Measurements from ENCODE around the gene MYL9.

MYL9 gene

GRCh38 chr20:36541227-36541767 lies at the start of gene MYL9:
TSS of gene MYL9 (plus strand) at chr20:36541519. CDS start at chr20:36544885, 3,366 bp downstream.
- no peaks in the 10 kb centered on the region for H3K27me3 ChIP-seq (replicated peaks; ENCODE audit: control insufficient read depth, insufficient read depth, low read length)
- H3K36me3 ChIP-seq (ENCODE audit: control insufficient read depth, insufficient read depth, low read length, severe bottlenecking) = peaks cover 10% of the 10 kb centered on the region
- H3K9ac ChIP-seq (ENCODE audit: low read length) = peak within 1 kb of the TSS; percentile 99
- peak within 1 kb of the TSS; percentile 90 for H3K4me3 ChIP-seq (ENCODE audit: low read length)
- peak; percentile 93 for DNase-seq (ENCODE audit: low read depth)
- H3K9me3 ChIP-seq (ENCODE audit: control insufficient read depth, low read length) = no peaks in the 10 kb centered on the region
- H3K4me1 ChIP-seq (ENCODE audit: control insufficient read depth, insufficient read depth, low read length) = peaks cover 52% of the 10 kb centered on the region

- Histone ChIP-seq H3K4me3 (ENCODE audit: low read length) (no peak overlapping the region), H3K4me1 (ENCODE audit: control insufficient read depth, insufficient read depth, low read length) (peaks cover 61% of the 10 kb centered on the region), H3K36me3 (ENCODE audit: control insufficient read depth, insufficient read depth, low read length, severe bottlenecking) (peaks cover 4% of the 10 kb centered on the region), H3K9ac (ENCODE audit: low read length) (peak overlapping the region; percentile 30), H3K27me3 (replicated peaks; ENCODE audit: control insufficient read depth, insufficient read depth, low read length) (no peaks in the 10 kb centered on the region), H3K9me3 (ENCODE audit: control insufficient read depth, low read length) (no peaks in the 10 kb centered on the region)
- no peak for DNase-seq (ENCODE audit: low read depth)
Observed at GRCh38 chr20:36491901-36492617, 49.3 kb upstream of the MYL9 start.

GRCh38 chr20:36493051-36493800 lies 48.1 kb upstream of the MYL9 start:
- H3K9me3 ChIP-seq (ENCODE audit: control insufficient read depth, low read length) = no peaks in the 10 kb centered on the region
- H3K9ac ChIP-seq (ENCODE audit: low read length) = peak overlapping the region; percentile 25
- no peak for DNase-seq (ENCODE audit: low read depth)
- no peaks in the 10 kb centered on the region for H3K27me3 ChIP-seq (replicated peaks; ENCODE audit: control insufficient read depth, insufficient read depth, low read length)
- H3K4me1 ChIP-seq (ENCODE audit: control insufficient read depth, insufficient read depth, low read length) = peaks cover 72% of the 10 kb centered on the region
- peaks cover 16% of the 10 kb centered on the region for H3K36me3 ChIP-seq (ENCODE audit: control insufficient read depth, insufficient read depth, low read length, severe bottlenecking)
- no peak overlapping the region for H3K4me3 ChIP-seq (ENCODE audit: low read length)

GRCh38 chr20:36493801-36494114 lies 47.6 kb upstream of the MYL9 start:
- Histone ChIP-seq H3K36me3 (ENCODE audit: control insufficient read depth, insufficient read depth, low read length, severe bottlenecking) (peaks cover 19% of the 10 kb centered on the region), H3K9me3 (ENCODE audit: control insufficient read depth, low read length) (no peaks in the 10 kb centered on the region), H3K9ac (ENCODE audit: low read length) (peak overlapping the region; percentile 25), H3K4me1 (ENCODE audit: control insufficient read depth, insufficient read depth, low read length) (peaks cover 77% of the 10 kb centered on the region), H3K4me3 (ENCODE audit: low read length) (no peak overlapping the region), H3K27me3 (replicated peaks; ENCODE audit: control insufficient read depth, insufficient read depth, low read length) (no peaks in the 10 kb centered on the region)
- DNase-seq (ENCODE audit: low read depth) = no peak

GRCh38 chr20:36496707-36497669 lies 44.3 kb upstream of the MYL9 start:
- Histone ChIP-seq H3K4me3 (ENCODE audit: low read length) (no peak overlapping the region), H3K36me3 (ENCODE audit: control insufficient read depth, insufficient read depth, low read length, severe bottlenecking) (peaks cover 46% of the 10 kb centered on the region), H3K9me3 (ENCODE audit: control insufficient read depth, low read length) (no peaks in the 10 kb centered on the region), H3K9ac (ENCODE audit: low read length) (peak overlapping the region; percentile 59), H3K4me1 (ENCODE audit: control insufficient read depth, insufficient read depth, low read length) (peaks cover 53% of the 10 kb centered on the region), H3K27me3 (replicated peaks; ENCODE audit: control insufficient read depth, insufficient read depth, low read length) (no peaks in the 10 kb centered on the region)
- no peak for DNase-seq (ENCODE audit: low read depth)

GRCh38 chr20:36497856-36498255 lies 43.5 kb upstream of the MYL9 start:
- Histone ChIP-seq H3K36me3 (ENCODE audit: control insufficient read depth, insufficient read depth, low read length, severe bottlenecking) (peaks cover 51% of the 10 kb centered on the region), H3K27me3 (replicated peaks; ENCODE audit: control insufficient read depth, insufficient read depth, low read length) (no peaks in the 10 kb centered on the region), H3K4me3 (ENCODE audit: low read length) (no peak overlapping the region), H3K4me1 (ENCODE audit: control insufficient read depth, insufficient read depth, low read length) (peaks cover 46% of the 10 kb centered on the region), H3K9ac (ENCODE audit: low read length) (peak overlapping the region; percentile 59), H3K9me3 (ENCODE audit: control insufficient read depth, low read length) (no peaks in the 10 kb centered on the region)
- DNase-seq (ENCODE audit: low read depth) = no peak

- no peak for DNase-seq (ENCODE audit: low read depth)
- no peaks in the 10 kb centered on the region for H3K9me3 ChIP-seq (ENCODE audit: control insufficient read depth, low read length)
- peak overlapping the region; percentile 14 for H3K4me3 ChIP-seq (ENCODE audit: low read length)
- H3K27me3 ChIP-seq (replicated peaks; ENCODE audit: control insufficient read depth, insufficient read depth, low read length) = no peaks in the 10 kb centered on the region
- H3K36me3 ChIP-seq (ENCODE audit: control insufficient read depth, insufficient read depth, low read length, severe bottlenecking) = peaks cover 56% of the 10 kb centered on the region
- H3K4me1 ChIP-seq (ENCODE audit: control insufficient read depth, insufficient read depth, low read length) = peaks cover 39% of the 10 kb centered on the region
- H3K9ac ChIP-seq (ENCODE audit: low read length) = peak overlapping the region; percentile 59
Observed at GRCh38 chr20:36498386-36499179, 42.7 kb upstream of the MYL9 start.

GRCh38 chr20:36499211-36499610 lies 42.1 kb upstream of the MYL9 start:
- Histone ChIP-seq H3K36me3 (ENCODE audit: control insufficient read depth, insufficient read depth, low read length, severe bottlenecking) (peaks cover 63% of the 10 kb centered on the region), H3K9me3 (ENCODE audit: control insufficient read depth, low read length) (no peaks in the 10 kb centered on the region), H3K4me1 (ENCODE audit: control insufficient read depth, insufficient read depth, low read length) (peaks cover 33% of the 10 kb centered on the region), H3K27me3 (replicated peaks; ENCODE audit: control insufficient read depth, insufficient read depth, low read length) (no peaks in the 10 kb centered on the region), H3K9ac (ENCODE audit: low read length) (peak overlapping the region; percentile 7), H3K4me3 (ENCODE audit: low read length) (no peak overlapping the region)
- DNase-seq (ENCODE audit: low read depth) = no peak

GRCh38 chr20:36499723-36500501 lies 41.4 kb upstream of the MYL9 start:
- no peaks in the 10 kb centered on the region for H3K9me3 ChIP-seq (ENCODE audit: control insufficient read depth, low read length)
- H3K9ac ChIP-seq (ENCODE audit: low read length) = no peak overlapping the region
- no peak overlapping the region for H3K4me3 ChIP-seq (ENCODE audit: low read length)
- no peaks in the 10 kb centered on the region for H3K27me3 ChIP-seq (replicated peaks; ENCODE audit: control insufficient read depth, insufficient read depth, low read length)
- no peak for DNase-seq (ENCODE audit: low read depth)
- H3K36me3 ChIP-seq (ENCODE audit: control insufficient read depth, insufficient read depth, low read length, severe bottlenecking) = peaks cover 68% of the 10 kb centered on the region
- H3K4me1 ChIP-seq (ENCODE audit: control insufficient read depth, insufficient read depth, low read length) = peaks cover 28% of the 10 kb centered on the region

Data from adipocyte (in vitro differentiated cells).